Smooth muscle cell (in vitro differentiated cells): ENCODE measurements around the gene SETDB1. TPM values are rescaled to one million over a fixed set of nuclear protein-coding genes. Genes with fewer than 3 reads are reported as not detected.

Source experiments
- DNase-seq: peaks from one replicate; lab custom pipeline; 2025; ENCODE audit not compliant: unreplicated experiment; lab: John Stamatoyannopoulos, UW
- H2AFZ ChIP-seq: fragments of 200-600 bp; sonication (generic); 2 replicates; pipeline ENCODE4 v1.6.0; 2016; ENCODE audit warnings: antibody characterized with exemption, low read depth, mild to moderate bottlenecking
- H3F3A ChIP-seq: fragments of 200-600 bp; sonication (generic); 2 replicates; pipeline ENCODE4 v1.6.0; 2017; ENCODE audit warnings: antibody characterized with exemption, low read depth
- H3K27ac ChIP-seq: fragments of 200-600 bp; sonication (generic); 2 replicates; pipeline ENCODE4 v1.5.1; 2016; ENCODE audit warnings: low read depth, mild to moderate bottlenecking
- H3K27me3 ChIP-seq: fragments of 200-600 bp; sonication (generic); 2 replicates; pipeline ENCODE4 v1.6.1; 2016; ENCODE audit warnings: low read depth, mild to moderate bottlenecking
- H3K36me3 ChIP-seq: fragments of 200-600 bp; sonication (generic); 2 replicates; pipeline ENCODE4 v1.5.1; 2016; ENCODE audit warnings: low read depth
- H3K4me1 ChIP-seq: fragments of 200-600 bp; sonication (generic); 2 replicates; pipeline ENCODE4 v1.5.1; 2016; ENCODE audit warnings: low read depth
- H3K4me2 ChIP-seq: fragments of 200-600 bp; sonication (generic); 2 replicates; pipeline ENCODE4 v1.6.0; 2016; ENCODE audit warnings: mild to moderate bottlenecking
- H3K4me3 ChIP-seq: fragments of 200-600 bp; sonication (generic); 2 replicates; pipeline ENCODE4 v1.5.1; 2016; ENCODE audit warnings: mild to moderate bottlenecking
- H3K79me2 ChIP-seq: fragments of 200-600 bp; sonication (generic); 2 replicates; pipeline ENCODE4 v1.6.0; 2016; ENCODE audit warnings: low read depth, mild to moderate bottlenecking
- H3K9ac ChIP-seq: fragments of 200-600 bp; sonication (generic); 2 replicates; pipeline ENCODE4 v1.6.0; 2016; ENCODE audit warnings: low read depth
- H3K9me3 ChIP-seq: fragments of 200-600 bp; sonication (generic); replicated peaks from 2 replicates; pipeline ENCODE4 v1.5.1; 2016; ENCODE audit warnings: low read depth
- H4K20me1 ChIP-seq: fragments of 200-600 bp; sonication (generic); 2 replicates; pipeline ENCODE4 v1.6.0; 2016; ENCODE audit warnings: low read depth
- CTCF ChIP-seq: fragments of 200-600 bp; sonication (generic); IDR thresholded peaks from 2 replicates; pipeline ENCODE4 v1.5.1; 2017; ENCODE audit warnings: borderline replicate concordance, mild to moderate bottlenecking, antibody characterized with exemption; ENCODE audit not compliant: insufficient read depth, poor library complexity, severe bottlenecking
- WGBS: methylation state at CpG from one replicate; pipeline ENCODE4 v1.1.7; 2016; ENCODE audit warnings: low lambda C conversion rate; 5-methylcytosine and 5-hydroxymethylcytosine counted together
- polyA plus RNA-seq: library from polyadenylated mRNA; unstranded; fragments of >200 nt; fragmentation: Nextera tagmentation; extraction: Ambion mirVana; gene quantifications from 2 replicates; pipeline ENCODE4 v1.2.1, GENCODE V29; 2016
- total RNA-seq: library from RNA; depleted of rRNA; stranded (reverse); fragments of >200 nt; gene quantifications from 2 replicates; pipeline ENCODE4 v1.2.3, GENCODE V29; 2014

Gene SETDB1
- total and polyA plus RNA-seq, 2 experiments from 2014 or later = 11.3 to 19.1 TPM

DNA sequence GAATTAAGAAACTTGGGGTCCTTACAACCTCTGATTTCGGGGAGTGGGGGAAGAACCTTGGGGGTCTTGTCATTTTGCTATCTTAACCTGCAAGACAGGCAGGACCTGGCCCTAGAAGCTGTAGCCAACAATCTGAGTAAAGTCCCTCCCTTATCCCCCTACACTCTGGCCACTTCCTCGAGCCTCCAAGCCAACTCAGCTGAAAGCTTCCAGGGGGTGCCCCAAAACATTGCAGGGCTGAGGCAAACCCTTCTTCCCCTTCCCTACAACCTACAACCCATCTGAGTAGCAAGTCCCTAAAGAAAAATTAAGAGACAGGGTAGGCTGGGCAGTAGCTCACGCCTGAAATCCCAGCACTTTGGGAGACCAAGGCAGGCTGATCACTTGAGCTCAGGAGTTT lies 43.5 kb downstream of the SETDB1 start:
- H3K4me3 ChIP-seq = no peak overlapping the region
- H3K9me3 ChIP-seq = no peaks in the 10 kb centered on the region
- H3K4me2 ChIP-seq = no peak overlapping the region
- 96% methylated on average over 3 of the region's 3 CpGs for WGBS
- no peak for DNase-seq
- no peak overlapping the region for H3K9ac ChIP-seq
- no peaks in the 10 kb centered on the region for H3K36me3 ChIP-seq
- H3K27ac ChIP-seq = no peak overlapping the region
- peaks cover 58% of the 10 kb centered on the region for H4K20me1 ChIP-seq
- H3K79me2 ChIP-seq = peaks cover 57% of the 10 kb centered on the region
- H2AFZ ChIP-seq = no peak overlapping the region
- peaks cover 31% of the 10 kb centered on the region for H3K4me1 ChIP-seq
- no peak for TF ChIP-seq CTCF
- no peaks in the 10 kb centered on the region for H3K27me3 ChIP-seq
- H3F3A ChIP-seq = peaks cover 11% of the 10 kb centered on the region

GRCh38 chr1:150970808-150971582 lies 44.8 kb downstream of the SETDB1 start:
- no peak for TF ChIP-seq CTCF
- H3K36me3 ChIP-seq = no peaks in the 10 kb centered on the region
- peak overlapping the region; percentile 100 for H3K4me2 ChIP-seq
- peaks cover 58% of the 10 kb centered on the region for H4K20me1 ChIP-seq
- peak overlapping the region; percentile 28 for H3K9ac ChIP-seq
- peaks cover 57% of the 10 kb centered on the region for H3K79me2 ChIP-seq
- 48% methylated on average over 11 of the region's 11 CpGs for WGBS
- no peaks in the 10 kb centered on the region for H3K27me3 ChIP-seq
- peak overlapping the region; percentile 84 for H3K4me3 ChIP-seq
- peaks cover 17% of the 10 kb centered on the region for H3F3A ChIP-seq
- no peak overlapping the region for H2AFZ ChIP-seq
- peak; percentile 27 for DNase-seq
- H3K4me1 ChIP-seq = peaks cover 31% of the 10 kb centered on the region
- H3K9me3 ChIP-seq = no peaks in the 10 kb centered on the region
- H3K27ac ChIP-seq = peak overlapping the region; percentile 65

GRCh38 chr1:150971583-150972416 lies 45.6 kb downstream of the SETDB1 start:
- WGBS = 55% methylated on average over 6 of the region's 6 CpGs
- no peak for TF ChIP-seq CTCF
- H3K36me3 ChIP-seq = no peaks in the 10 kb centered on the region
- H3K4me1 ChIP-seq = peaks cover 37% of the 10 kb centered on the region
- H3K9me3 ChIP-seq = no peaks in the 10 kb centered on the region
- peak overlapping the region; percentile 100 for H3K4me2 ChIP-seq
- H3K4me3 ChIP-seq = peak overlapping the region; percentile 84
- H3K27ac ChIP-seq = peak overlapping the region; percentile 65
- no peak overlapping the region for H2AFZ ChIP-seq
- no peak for DNase-seq
- peaks cover 23% of the 10 kb centered on the region for H3F3A ChIP-seq
- no peaks in the 10 kb centered on the region for H3K27me3 ChIP-seq
- peaks cover 58% of the 10 kb centered on the region for H4K20me1 ChIP-seq
- H3K79me2 ChIP-seq = peaks cover 57% of the 10 kb centered on the region
- peak overlapping the region; percentile 28 for H3K9ac ChIP-seq
